ENCODE measurements around the gene DGUOK.

DNA sequence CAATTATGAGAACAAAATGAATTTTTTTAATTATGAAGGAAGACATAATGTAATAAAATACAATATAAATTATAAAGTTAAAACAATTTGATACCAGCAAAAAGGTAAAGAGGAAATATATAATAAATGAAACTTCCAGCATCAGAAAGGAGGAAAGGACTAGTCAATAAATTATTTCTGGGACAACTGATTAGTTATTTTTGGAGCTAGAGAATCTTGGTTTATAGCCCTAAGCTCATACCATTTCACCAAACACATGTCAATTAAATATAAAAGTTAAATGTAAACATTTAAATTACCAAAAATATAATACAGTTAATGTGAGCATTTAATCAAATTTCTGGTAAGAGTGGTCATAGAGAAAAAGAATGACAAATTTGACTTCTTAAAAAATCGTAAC, 21.7 kb upstream of the DGUOK start:
- TF ChIP-seq, protein P1, sequence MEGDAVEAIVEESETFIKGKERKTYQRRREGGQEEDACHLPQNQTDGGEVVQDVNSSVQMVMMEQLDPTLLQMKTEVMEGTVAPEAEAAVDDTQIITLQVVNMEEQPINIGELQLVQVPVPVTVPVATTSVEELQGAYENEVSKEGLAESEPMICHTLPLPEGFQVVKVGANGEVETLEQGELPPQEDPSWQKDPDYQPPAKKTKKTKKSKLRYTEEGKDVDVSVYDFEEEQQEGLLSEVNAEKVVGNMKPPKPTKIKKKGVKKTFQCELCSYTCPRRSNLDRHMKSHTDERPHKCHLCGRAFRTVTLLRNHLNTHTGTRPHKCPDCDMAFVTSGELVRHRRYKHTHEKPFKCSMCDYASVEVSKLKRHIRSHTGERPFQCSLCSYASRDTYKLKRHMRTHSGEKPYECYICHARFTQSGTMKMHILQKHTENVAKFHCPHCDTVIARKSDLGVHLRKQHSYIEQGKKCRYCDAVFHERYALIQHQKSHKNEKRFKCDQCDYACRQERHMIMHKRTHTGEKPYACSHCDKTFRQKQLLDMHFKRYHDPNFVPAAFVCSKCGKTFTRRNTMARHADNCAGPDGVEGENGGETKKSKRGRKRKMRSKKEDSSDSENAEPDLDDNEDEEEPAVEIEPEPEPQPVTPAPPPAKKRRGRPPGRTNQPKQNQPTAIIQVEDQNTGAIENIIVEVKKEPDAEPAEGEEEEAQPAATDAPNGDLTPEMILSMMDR (IDR thresholded peaks at IDR 0.05; ENCODE audit: low read depth, low read length): no peak
- TF ChIP-seq POLR2A (IDR thresholded peaks at IDR 0.05; ENCODE audit: extremely low read depth, insufficient read length): no peak
- TF ChIP-seq, protein P2, sequence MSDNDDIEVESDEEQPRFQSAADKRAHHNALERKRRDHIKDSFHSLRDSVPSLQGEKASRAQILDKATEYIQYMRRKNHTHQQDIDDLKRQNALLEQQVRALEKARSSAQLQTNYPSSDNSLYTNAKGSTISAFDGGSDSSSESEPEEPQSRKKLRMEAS (IDR thresholded peaks at IDR 0.05; ENCODE audit: low read depth, low read length): no peak

Data from NB4 (cell line).